ENCODE data around the gene TCF15. TPM values are rescaled to one million over a fixed set of nuclear protein-coding genes. Genes with fewer than 3 reads are reported as not detected.

Gene TCF15
- total RNA-seq, 6 experiments from 2014 or later: not detected

DNA sequence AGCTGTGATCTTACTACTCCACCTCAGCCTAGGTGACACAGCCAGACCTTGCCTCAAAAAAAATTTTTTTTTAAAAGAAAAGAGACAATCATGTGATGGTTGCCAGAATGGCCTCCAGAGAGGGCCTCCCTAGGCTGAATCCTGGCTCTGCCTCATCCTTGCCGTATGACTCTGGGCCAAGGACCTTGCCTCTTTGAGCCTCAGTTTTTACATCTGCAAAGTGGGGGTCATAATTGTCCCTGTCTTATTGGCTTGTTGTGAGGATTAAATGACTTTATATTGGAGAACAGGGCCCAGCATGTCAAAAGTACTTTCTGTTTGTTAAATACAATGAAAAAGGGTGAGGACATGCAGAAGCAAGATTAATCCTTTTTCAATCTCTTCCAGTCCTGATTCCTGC lies 28.5 kb upstream of the TCF15 start:
- Mint-ChIP-seq H3K9me3 (no peaks in the 10 kb centered on the region), H3K27ac (no peak overlapping the region), H3K36me3 (ENCODE audit: low read depth) (no peaks in the 10 kb centered on the region), H3K4me3 (no peak overlapping the region), H3K27me3 (ENCODE audit: insufficient read depth) (peaks cover 37% of the 10 kb centered on the region), H3K4me1 (ENCODE audit: low read depth) (peaks cover 6% of the 10 kb centered on the region; the same call in 1 of the 2 replicates)
- DNase-seq: no peak
- TF ChIP-seq, protein P1, sequence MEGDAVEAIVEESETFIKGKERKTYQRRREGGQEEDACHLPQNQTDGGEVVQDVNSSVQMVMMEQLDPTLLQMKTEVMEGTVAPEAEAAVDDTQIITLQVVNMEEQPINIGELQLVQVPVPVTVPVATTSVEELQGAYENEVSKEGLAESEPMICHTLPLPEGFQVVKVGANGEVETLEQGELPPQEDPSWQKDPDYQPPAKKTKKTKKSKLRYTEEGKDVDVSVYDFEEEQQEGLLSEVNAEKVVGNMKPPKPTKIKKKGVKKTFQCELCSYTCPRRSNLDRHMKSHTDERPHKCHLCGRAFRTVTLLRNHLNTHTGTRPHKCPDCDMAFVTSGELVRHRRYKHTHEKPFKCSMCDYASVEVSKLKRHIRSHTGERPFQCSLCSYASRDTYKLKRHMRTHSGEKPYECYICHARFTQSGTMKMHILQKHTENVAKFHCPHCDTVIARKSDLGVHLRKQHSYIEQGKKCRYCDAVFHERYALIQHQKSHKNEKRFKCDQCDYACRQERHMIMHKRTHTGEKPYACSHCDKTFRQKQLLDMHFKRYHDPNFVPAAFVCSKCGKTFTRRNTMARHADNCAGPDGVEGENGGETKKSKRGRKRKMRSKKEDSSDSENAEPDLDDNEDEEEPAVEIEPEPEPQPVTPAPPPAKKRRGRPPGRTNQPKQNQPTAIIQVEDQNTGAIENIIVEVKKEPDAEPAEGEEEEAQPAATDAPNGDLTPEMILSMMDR (IDR thresholded peaks at IDR 0.05): no peak

DNA sequence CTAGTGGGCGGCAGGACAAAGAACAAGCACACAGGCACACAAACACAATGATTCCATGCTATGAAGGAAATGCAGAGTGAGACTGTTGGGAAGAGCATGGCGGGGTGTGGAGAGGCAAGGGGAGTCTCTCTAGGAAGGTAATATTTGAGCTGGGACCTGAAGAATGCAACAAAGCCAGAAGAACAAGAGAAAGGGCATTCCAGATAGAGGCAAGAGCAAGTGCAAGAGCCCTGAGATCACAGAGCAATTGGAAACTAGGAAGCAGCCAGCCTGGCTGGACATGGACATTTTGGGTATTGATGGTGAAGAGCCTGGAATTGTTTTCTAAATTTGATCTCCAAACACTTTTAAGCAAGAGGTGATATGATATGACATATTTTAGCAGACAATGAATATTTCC lies 27.4 kb upstream of the TCF15 start:
- H3K27ac Mint-ChIP-seq: no peak overlapping the region
- no peak for DNase-seq
- H3K27me3 Mint-ChIP-seq (ENCODE audit: insufficient read depth): peaks cover 34% of the 10 kb centered on the region
- H3K36me3 Mint-ChIP-seq (ENCODE audit: low read depth): no peaks in the 10 kb centered on the region
- peaks cover 6% of the 10 kb centered on the region; the same call in 1 of the 2 replicates for H3K4me1 Mint-ChIP-seq (ENCODE audit: low read depth)
- H3K4me3 Mint-ChIP-seq: no peak overlapping the region
- TF ChIP-seq, protein P1 (IDR thresholded peaks at IDR 0.05): no peak
- H3K9me3 Mint-ChIP-seq: no peaks in the 10 kb centered on the region

DNA sequence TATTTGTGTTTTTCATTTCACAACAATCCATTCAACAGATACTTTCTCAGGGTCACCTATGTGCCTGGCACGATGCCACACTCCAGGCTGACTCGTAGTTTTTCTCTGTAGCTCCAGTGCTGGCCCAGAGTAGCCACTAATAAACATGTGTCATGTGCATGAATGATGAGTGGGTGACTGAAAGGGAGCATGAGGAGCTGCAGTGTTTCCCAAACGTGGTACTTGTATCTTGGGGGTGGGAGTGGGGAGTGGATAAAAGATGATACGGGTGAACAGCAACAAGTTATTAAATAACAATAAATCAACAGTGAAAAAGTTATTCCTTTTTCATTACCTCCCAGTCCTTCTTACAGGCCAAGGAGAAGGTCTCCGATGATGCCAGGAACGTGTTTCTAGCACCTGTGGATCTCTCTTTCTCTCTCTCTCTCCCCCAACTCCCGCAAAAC lies 25.8 kb upstream of the TCF15 start:
- Mint-ChIP-seq H3K36me3 (ENCODE audit: low read depth) (no peaks in the 10 kb centered on the region), H3K27me3 (ENCODE audit: insufficient read depth) (peaks cover 32% of the 10 kb centered on the region), H3K9me3 (no peaks in the 10 kb centered on the region)

DNA sequence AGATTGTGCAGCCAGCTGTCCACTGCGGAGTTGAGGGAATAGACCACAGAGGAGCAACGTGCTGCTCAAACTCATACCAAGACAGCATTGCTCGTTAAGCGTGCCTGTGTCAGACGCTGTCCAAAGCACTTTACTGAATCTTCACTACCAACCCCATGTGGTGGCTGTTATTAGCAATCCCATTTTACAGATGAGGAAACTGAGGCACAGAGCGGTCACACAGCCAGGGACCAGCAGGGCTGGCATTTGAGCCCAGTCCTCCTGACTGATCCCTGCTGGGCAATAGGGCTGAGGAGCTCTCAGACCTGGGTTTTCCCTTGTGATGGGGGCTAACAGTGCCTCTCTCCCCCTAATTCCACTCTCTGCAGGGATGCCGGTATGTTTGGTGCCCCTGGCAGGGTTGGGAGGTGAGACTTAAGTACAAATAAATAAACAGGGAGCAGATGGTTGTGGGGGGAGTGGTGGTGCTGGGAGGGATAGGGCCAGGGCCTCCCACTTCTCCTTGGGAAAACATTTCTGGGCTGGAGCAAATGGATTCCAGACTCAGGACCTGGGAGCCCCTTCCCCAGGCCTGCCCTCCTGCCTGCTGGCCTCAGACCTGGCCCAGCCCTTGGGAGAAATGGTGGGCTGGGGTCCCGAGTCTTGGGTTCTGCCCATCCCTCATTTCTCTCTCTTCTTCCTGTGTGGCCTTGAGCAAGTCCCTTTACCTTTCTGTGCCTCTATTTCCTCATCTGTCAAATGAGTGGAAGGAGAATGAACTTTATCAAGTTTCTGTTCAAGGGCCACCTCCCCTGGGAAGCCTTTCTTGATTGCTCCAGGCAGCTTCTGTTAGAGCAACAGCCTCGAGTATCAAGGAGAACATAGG lies 25.2 kb upstream of the TCF15 start:
- Mint-ChIP-seq H3K27ac (no peak overlapping the region), H3K9me3 (no peaks in the 10 kb centered on the region), H3K27me3 (ENCODE audit: insufficient read depth) (peaks cover 28% of the 10 kb centered on the region), H3K36me3 (ENCODE audit: low read depth) (no peaks in the 10 kb centered on the region), H3K4me3 (no peak overlapping the region), H3K4me1 (ENCODE audit: low read depth) (peaks cover 9% of the 10 kb centered on the region)
- no peak for DNase-seq
- TF ChIP-seq, protein P1 (IDR thresholded peaks at IDR 0.05): no peak

More for the DNA sequence above, 25.8 kb upstream of the TCF15 start:
- DNase-seq: no peak
- TF ChIP-seq, protein P1 (IDR thresholded peaks at IDR 0.05): no peak
- H3K27ac Mint-ChIP-seq: no peak overlapping the region
- peaks cover 7% of the 10 kb centered on the region for H3K4me1 Mint-ChIP-seq (ENCODE audit: low read depth)
- H3K4me3 Mint-ChIP-seq: no peak overlapping the region

DNA sequence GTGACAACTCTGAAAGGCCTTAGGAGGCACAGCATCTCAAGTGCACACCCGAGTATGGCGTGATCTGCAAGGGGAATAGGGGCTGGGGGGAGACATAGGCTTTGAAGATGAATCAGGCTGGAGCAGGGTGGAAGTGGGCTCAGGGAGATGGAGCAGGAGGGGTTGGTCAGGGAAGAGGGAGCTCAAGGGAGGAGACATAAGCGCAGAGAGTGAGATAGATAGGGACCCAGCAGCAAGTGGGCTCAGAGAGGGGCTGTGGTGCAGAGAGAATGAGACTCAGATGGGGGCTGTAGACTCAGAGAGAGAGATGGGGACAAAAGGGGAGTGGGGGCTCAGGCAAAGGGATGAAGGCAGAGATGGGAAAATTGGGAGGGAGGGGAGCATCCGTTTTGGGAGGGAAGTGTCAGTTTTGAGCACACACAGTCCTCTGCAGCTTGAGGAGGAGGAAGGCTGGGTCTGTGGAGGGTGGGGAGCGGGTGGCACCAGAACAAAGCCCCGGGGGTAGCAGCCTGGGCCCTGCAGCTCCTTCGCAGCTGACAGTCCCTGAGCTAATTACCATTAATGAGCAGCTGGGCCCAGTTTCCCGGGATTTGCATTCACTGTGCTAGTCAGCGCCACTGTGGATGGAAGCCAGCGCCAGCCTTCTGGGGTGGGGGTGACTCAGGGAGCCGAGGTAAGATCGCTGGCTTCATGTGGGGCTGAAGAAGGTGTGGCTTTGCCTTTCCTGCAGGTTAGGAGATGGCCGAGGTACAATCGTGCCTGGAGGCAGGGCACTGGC lies 24.2 kb upstream of the TCF15 start:
- no peaks in the 10 kb centered on the region for H3K9me3 Mint-ChIP-seq
- no peak overlapping the region for H3K4me3 Mint-ChIP-seq
- H3K27ac Mint-ChIP-seq: no peak overlapping the region
- TF ChIP-seq, protein P1 (IDR thresholded peaks at IDR 0.05): no peak
- peaks cover 28% of the 10 kb centered on the region for H3K27me3 Mint-ChIP-seq (ENCODE audit: insufficient read depth)
- H3K4me1 Mint-ChIP-seq (ENCODE audit: low read depth): peaks cover 9% of the 10 kb centered on the region
- H3K36me3 Mint-ChIP-seq (ENCODE audit: low read depth): no peaks in the 10 kb centered on the region
- DNase-seq: no peak
